HEK293T (cell line): ENCODE data around the gene FZD4.

Experiments used
- ARNT ChIP-seq: fragments of 450-650 bp; IDR thresholded peaks from 2 replicates; pipeline ENCODE4 v1.6.1; 2017; ENCODE audit warnings: mild to moderate bottlenecking
- BHLHE40 ChIP-seq: fragments of 450-650 bp; IDR thresholded peaks from 2 replicates; pipeline ENCODE4 v1.6.1; 2016; ENCODE audit warnings: mild to moderate bottlenecking, moderate library complexity, borderline replicate concordance
- ELF4 ChIP-seq: fragments of 450-650 bp; IDR thresholded peaks from 2 replicates; pipeline ENCODE4 v1.6.1; 2017; ENCODE audit warnings: antibody characterized with exemption
- FOXK2 ChIP-seq: fragments of 450-650 bp; IDR thresholded peaks from 2 replicates; pipeline ENCODE4 v1.6.1; 2016; ENCODE audit warnings: mild to moderate bottlenecking
- FOXM1 ChIP-seq: fragments of 450-650 bp; IDR thresholded peaks from 2 replicates; pipeline ENCODE4 v1.6.1; 2017; ENCODE audit warnings: mild to moderate bottlenecking, borderline replicate concordance
- LEF1 ChIP-seq: fragments of 450-650 bp; IDR thresholded peaks from 2 replicates; pipeline ENCODE4 v1.6.1; 2017; ENCODE audit warnings: mild to moderate bottlenecking, borderline replicate concordance
- NFRKB ChIP-seq: fragments of 450-650 bp; IDR thresholded peaks from 2 replicates; pipeline ENCODE4 v1.6.1; 2016; ENCODE audit warnings: mild to moderate bottlenecking, moderate library complexity
- SP1 ChIP-seq: fragments of 450-650 bp; IDR thresholded peaks from 2 replicates; pipeline ENCODE4 v1.6.1; 2017
- TARDBP ChIP-seq: fragments of 450-650 bp; IDR thresholded peaks from 2 replicates; pipeline ENCODE4 v1.6.1; 2016

- TF ChIP-seq FOXM1, result no peak
- TF ChIP-seq LEF1, result no peak
- TF ChIP-seq TARDBP, result no peak
- TF ChIP-seq FOXK2, result no peak
- TF ChIP-seq ELF4, result no peak
- no peak for TF ChIP-seq BHLHE40
- TF ChIP-seq SP1, result no peak
- TF ChIP-seq NFRKB, result no peak
- TF ChIP-seq ARNT, result no peak
These were observed 58.8 kb downstream of the FZD4 start for GRCh38 chr11:86896441-86896841.
